GM12892 (cell line): ENCODE data around the gene PNMA8C.

Experiments
- POLR2A ChIP-seq: IDR thresholded peaks from 2 replicates; pipeline ENCODE4 v1.6.1; 2011; ENCODE audit warnings: low read depth, low read length, control low read depth
- POLR2AphosphoS5 ChIP-seq: IDR thresholded peaks from 2 replicates; pipeline ENCODE4 v1.6.1; 2011; ENCODE audit warnings: low read depth, low read length, control low read depth

GRCh38 chr19:46390866-46391265, 37.9 kb downstream of the PNMA8C start:
- TF ChIP-seq POLR2AphosphoS5 = no peak
- no peak for TF ChIP-seq POLR2A
